KMS-11 (cell line): Measurements from ENCODE around the gene IFITM1.

Source experiments
- H2AFZ ChIP-seq: fragments of 200-600 bp; sonication (generic); 2 replicates; pipeline ENCODE4 v1.6.1; 2016; ENCODE audit warnings: antibody characterized with exemption, mixed run types, low read depth
- H3K27ac ChIP-seq: fragments of 200-600 bp; sonication (generic); 2 replicates; pipeline ENCODE4 v1.6.1; 2016; ENCODE audit warnings: mild to moderate bottlenecking, mixed run types
- H3K27me3 ChIP-seq: fragments of 200-600 bp; sonication (generic); 2 replicates; pipeline ENCODE4 v1.6.1; 2017; ENCODE audit warnings: mild to moderate bottlenecking, low read depth, mixed run types, moderate library complexity; ENCODE audit not compliant: insufficient read depth
- H3K36me3 ChIP-seq: fragments of 200-600 bp; sonication (generic); 2 replicates; pipeline ENCODE4 v1.6.1; 2017; ENCODE audit warnings: mild to moderate bottlenecking, mixed run types; ENCODE audit not compliant: insufficient read depth
- H3K4me1 ChIP-seq: fragments of 200-600 bp; sonication (generic); 2 replicates; pipeline ENCODE4 v1.6.1; 2016; ENCODE audit warnings: mild to moderate bottlenecking, low read depth, mixed run types; ENCODE audit not compliant: poor library complexity, severe bottlenecking
- H3K4me2 ChIP-seq: fragments of 200-600 bp; sonication (generic); 2 replicates; pipeline ENCODE4 v1.7.0; 2016; ENCODE audit warnings: mild to moderate bottlenecking, mixed run types
- H3K4me3 ChIP-seq: fragments of 200-600 bp; sonication (generic); IDR thresholded peaks from 2 replicates; pipeline ENCODE4 v1.6.1; 2017; ENCODE audit warnings: low read depth, low read length, mixed read lengths; ENCODE audit not compliant: insufficient read depth
- H3K79me2 ChIP-seq: fragments of 200-600 bp; sonication (generic); 2 replicates; pipeline ENCODE4 v1.6.1; 2016; ENCODE audit warnings: low read depth, mixed run types; ENCODE audit not compliant: insufficient read depth
- H3K9ac ChIP-seq: fragments of 200-600 bp; sonication (generic); 2 replicates; pipeline ENCODE4 v1.6.1; 2016; ENCODE audit warnings: mild to moderate bottlenecking, mixed run types
- H4K20me1 ChIP-seq: fragments of 200-600 bp; sonication (generic); 2 replicates; pipeline ENCODE4 v1.6.1; 2016; ENCODE audit warnings: mild to moderate bottlenecking, mixed run types; ENCODE audit not compliant: insufficient read depth
- TF ChIP-seq, protein P1 (sequence below): fragments of 200-600 bp; sonication (generic); conservative IDR thresholded peaks from 2 replicates; pipeline ENCODE4 v1.6.1; 2017; ENCODE audit warnings: low read depth, mild to moderate bottlenecking, antibody characterized with exemption, low read length, moderate library complexity, mixed read lengths

IFITM1 gene

DNA sequence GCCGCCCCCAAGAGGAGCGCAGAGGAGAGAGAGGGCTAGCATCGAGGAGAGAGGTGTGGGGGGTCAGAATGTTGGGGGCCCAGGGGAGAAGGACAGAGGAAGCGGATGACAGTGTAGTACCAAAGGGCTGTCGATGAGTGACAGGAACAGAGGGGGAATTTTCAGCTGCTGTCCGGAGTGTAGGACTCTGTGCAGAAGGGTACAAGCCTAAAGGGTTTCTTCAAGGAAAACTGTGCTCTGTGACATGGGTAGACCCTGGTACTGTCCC lies 41.0 kb upstream of the IFITM1 start:
- Histone ChIP-seq H3K27ac (no peak overlapping the region), H4K20me1 (no peaks in the 10 kb centered on the region)

DNA sequence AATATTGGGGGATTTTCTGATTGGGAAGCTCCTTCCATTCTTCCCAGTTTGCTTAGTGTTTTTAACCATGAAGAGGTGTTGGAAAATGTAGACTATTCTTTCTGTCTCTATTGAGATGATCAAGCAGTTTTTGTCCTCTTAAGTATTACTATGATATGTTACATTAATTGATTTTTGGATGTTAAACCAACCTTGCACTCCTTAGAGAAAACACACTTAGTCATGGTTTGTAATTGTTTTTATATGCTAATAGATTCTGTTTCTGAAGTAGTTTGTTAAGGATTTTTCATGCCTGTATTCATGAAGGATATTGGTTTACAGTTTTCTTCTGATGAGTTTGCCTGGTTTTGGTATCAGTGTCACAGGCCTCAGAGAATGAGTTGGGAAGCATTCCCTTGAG lies 37.6 kb upstream of the IFITM1 start:
- Histone ChIP-seq H3K4me1 (no peaks in the 10 kb centered on the region), H3K4me2 (no peak overlapping the region), H4K20me1 (no peaks in the 10 kb centered on the region), H3K27ac (no peak overlapping the region), H3K79me2 (no peaks in the 10 kb centered on the region), H3K4me3 (no peak overlapping the region), H3K27me3 (no peaks in the 10 kb centered on the region), H3K36me3 (no peaks in the 10 kb centered on the region), H3K9ac (no peak overlapping the region), H2AFZ (no peak overlapping the region)
- TF ChIP-seq, protein P1, sequence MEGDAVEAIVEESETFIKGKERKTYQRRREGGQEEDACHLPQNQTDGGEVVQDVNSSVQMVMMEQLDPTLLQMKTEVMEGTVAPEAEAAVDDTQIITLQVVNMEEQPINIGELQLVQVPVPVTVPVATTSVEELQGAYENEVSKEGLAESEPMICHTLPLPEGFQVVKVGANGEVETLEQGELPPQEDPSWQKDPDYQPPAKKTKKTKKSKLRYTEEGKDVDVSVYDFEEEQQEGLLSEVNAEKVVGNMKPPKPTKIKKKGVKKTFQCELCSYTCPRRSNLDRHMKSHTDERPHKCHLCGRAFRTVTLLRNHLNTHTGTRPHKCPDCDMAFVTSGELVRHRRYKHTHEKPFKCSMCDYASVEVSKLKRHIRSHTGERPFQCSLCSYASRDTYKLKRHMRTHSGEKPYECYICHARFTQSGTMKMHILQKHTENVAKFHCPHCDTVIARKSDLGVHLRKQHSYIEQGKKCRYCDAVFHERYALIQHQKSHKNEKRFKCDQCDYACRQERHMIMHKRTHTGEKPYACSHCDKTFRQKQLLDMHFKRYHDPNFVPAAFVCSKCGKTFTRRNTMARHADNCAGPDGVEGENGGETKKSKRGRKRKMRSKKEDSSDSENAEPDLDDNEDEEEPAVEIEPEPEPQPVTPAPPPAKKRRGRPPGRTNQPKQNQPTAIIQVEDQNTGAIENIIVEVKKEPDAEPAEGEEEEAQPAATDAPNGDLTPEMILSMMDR, result no peak

More for the DNA sequence above, 41.0 kb upstream of the IFITM1 start:
- Histone ChIP-seq H3K4me2 (no peak overlapping the region), H3K79me2 (0 out of 2 replicates have a peak, but pooled peaks cover 7% of the 10 kb centered on the region), H3K9ac (no peak overlapping the region), H3K4me1 (peaks cover 17% of the 10 kb centered on the region), H3K27me3 (no peaks in the 10 kb centered on the region), H3K36me3 (no peaks in the 10 kb centered on the region), H3K4me3 (no peak overlapping the region), H2AFZ (no peak overlapping the region)
- TF ChIP-seq, protein P1, result no peak

DNA sequence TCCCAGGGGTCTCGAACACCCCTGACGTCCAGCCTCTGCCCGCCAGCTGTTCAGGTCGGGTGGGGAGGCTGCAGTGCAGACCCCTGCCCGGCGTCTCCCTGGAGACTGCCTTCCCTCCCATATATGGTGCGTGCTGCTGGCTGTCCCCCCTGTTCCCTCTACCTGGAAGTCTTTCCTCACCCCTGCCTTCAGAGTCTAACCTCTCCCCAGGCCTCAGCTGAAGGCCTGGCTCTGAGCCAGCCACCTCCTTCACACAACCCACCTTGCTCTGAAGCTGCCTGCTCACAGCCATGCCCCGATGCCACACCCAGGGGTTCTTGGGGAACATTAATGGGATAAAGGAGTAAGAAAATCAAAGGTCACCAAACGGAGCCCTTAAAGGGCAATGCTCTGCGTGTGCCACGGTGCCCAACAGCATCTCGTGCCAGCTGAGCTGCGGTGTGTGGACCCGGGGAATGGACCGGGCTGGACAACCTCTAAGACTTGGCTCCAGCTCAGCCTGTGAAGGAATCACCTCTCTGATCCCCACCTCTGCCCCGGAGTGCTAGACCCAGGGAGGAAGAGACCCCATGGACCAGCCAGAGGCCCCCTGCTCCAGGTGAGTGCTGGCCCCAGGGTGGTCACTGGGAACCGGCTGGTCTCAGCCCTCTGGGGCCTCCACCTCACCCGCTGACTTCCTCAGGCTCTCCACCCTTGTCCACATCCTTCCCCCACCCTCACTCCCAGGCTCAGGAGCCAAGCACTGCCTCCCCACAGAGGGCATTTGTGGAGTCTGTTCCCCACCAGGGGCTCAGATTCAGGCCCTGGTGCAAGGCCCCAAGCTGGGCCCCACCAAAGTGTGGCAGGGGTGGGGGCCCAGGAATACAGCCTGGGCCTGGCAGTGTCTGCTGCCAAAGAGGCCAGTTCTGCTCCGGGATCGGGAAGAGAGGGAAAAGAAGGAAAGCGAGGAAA lies 35.6 kb upstream of the IFITM1 start, which contains the start of gene NLRP6:
NLRP6 (plus strand) TSS at position 407 of the 951 bp plus-strand sequence; CDS start at position 570, 163 bp downstream.
- Histone ChIP-seq H3K27me3 (peaks cover 11% of the 10 kb centered on the region), H3K4me3 (no peak within 1 kb of the TSS), H3K27ac (no peak within 1 kb of the TSS)

DNA sequence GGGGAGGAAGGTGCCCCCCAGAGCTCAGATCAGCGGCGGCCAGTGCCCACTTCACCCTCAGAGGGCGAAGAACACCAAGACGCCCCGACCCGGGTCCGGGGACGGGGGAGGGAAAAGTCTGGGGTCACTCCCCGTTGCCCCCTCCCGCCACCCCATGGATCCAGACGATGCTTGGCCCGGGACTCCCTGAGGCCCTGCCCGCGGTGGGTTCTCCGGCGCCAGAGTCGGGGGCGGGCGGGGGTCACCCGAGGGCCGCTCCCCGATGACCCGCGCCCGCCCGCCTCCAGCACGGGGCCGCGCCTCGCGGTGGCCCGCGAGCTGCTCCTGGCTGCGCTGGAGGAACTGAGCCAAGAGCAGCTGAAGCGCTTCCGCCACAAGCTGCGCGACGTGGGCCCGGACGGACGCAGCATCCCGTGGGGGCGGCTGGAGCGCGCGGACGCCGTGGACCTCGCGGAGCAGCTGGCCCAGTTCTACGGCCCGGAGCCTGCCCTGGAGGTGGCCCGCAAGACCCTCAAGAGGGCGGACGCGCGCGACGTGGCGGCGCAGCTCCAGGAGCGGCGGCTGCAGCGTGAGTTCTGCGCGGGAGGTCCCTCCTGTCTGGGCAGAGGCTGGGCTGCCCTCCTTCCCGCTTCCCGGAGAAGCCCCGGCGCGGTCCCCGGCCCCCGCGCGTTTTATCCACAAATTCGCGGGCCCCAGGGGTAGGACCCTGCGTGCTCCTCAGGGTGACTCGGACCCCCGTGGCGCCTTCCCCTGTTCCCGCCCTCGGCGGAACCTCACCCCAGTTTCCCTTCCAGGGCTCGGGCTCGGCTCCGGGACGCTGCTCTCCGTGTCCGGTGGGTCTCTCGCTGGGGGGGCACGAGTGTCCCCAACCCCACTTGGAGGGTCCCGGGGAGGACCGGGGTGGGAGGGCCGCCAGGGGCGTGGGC lies 34.5 kb upstream of the IFITM1 start:
- TF ChIP-seq, protein P1, result no peak
- Histone ChIP-seq H4K20me1 (no peaks in the 10 kb centered on the region), H3K36me3 (no peaks in the 10 kb centered on the region), H3K9ac (no peak overlapping the region), H3K27me3 (peaks cover 17% of the 10 kb centered on the region), H3K79me2 (no peaks in the 10 kb centered on the region), H3K4me2 (no peak overlapping the region), H3K27ac (no peak overlapping the region), H3K4me3 (no peak overlapping the region), H3K4me1 (no peaks in the 10 kb centered on the region), H2AFZ (no peak overlapping the region)

More for the DNA sequence above, 35.6 kb upstream of the IFITM1 start, which contains the start of gene NLRP6:
- Histone ChIP-seq H3K79me2 (no peaks in the 10 kb centered on the region), H3K36me3 (no peaks in the 10 kb centered on the region), H4K20me1 (no peaks in the 10 kb centered on the region), H3K4me1 (no peaks in the 10 kb centered on the region), H2AFZ (no peak within 1 kb of the TSS), H3K9ac (no peak within 1 kb of the TSS), H3K4me2 (no peak within 1 kb of the TSS)
- TF ChIP-seq, protein P1, result no peak
